Measurements from ENCODE around the gene FBXL16. TPM values are rescaled to one million over a fixed set of nuclear protein-coding genes. Genes with fewer than 3 reads are reported as not detected.
"Not testable (repeated sequence)": the region's sequence is repeated elsewhere in the genome, so short reads cannot be mapped to it uniquely, and the experiment has no call there.

The FBXL16 gene
- total RNA-seq, 1 experiment from 2014 or later: 1.1 TPM

DNA sequence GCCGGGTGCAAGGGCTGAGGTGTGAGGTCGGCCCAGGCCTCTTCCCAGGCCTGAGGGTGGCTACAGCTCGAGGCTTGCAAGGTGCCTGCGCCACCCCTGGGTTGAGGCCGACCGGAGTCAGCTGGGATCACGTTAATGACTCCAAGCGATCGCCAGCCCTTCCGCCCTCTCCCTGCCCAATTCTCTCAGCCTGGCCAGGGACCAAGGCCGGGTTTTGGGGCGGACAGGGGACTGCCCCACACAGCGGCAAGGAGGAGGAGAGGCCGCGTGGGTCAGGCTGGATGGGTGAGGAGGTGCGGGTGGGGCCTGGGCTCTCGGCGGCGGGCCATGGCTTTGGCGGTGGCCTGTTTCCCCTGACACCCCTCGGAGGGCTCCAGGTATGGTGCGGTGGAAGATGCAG lies 12.2 kb downstream of the FBXL16 start:
- H3K27ac ChIP-seq (ENCODE audit: low read depth, low read length, poor library complexity, severe bottlenecking): no peak overlapping the region
- POLR2A ChIA-PET (ENCODE audit: low non-redundant PET): no interaction called here
- DNase-seq (ENCODE audit: low spot score): no peak
- no TSS peak for BruUV-seq (replicated peaks)
- H3K9me3 ChIP-seq (ENCODE audit: low read depth, low read length, poor library complexity, severe bottlenecking): no peaks in the 10 kb centered on the region
- H3K4me1 ChIP-seq (ENCODE audit: insufficient read depth, low read length, poor library complexity, severe bottlenecking): peaks cover 22% of the 10 kb centered on the region
- H3K4me3 ChIP-seq (ENCODE audit: low read depth, low read length, poor library complexity, severe bottlenecking): no peak overlapping the region
- peaks cover 38% of the 10 kb centered on the region for H3K27me3 ChIP-seq (replicated peaks; ENCODE audit: insufficient read depth, low read depth, low read length, poor library complexity)
- TF ChIP-seq CTCF (conservative IDR thresholded peaks at IDR 0.05; ENCODE audit: low read depth, low read length): no peak
- no peak for TF ChIP-seq EZH2 (IDR thresholded peaks at IDR 0.05; ENCODE audit: borderline replicate concordance, low read depth, low read length, poor library complexity, severe bottlenecking)
- CTCF ChIA-PET: interaction anchor here (1.4 kb wide), 1 partner anchor 19 kb away, joined by 3 read pairs; no protein-coding TSS in a partner anchor
- intact Hi-C loops (cut with micrococcal nuclease; ENCODE audit: unreplicated experiment): no loop called here
- no peaks in the 10 kb centered on the region for H3K36me3 ChIP-seq (ENCODE audit: insufficient read depth, low read length, poor library complexity, severe bottlenecking)

- Histone ChIP-seq H3K4me1 (ENCODE audit: insufficient read depth, low read length, poor library complexity, severe bottlenecking) (peaks cover 22% of the 10 kb centered on the region), H3K27me3 (replicated peaks; ENCODE audit: insufficient read depth, low read depth, low read length, poor library complexity) (peaks cover 36% of the 10 kb centered on the region), H3K36me3 (ENCODE audit: insufficient read depth, low read length, poor library complexity, severe bottlenecking) (no peaks in the 10 kb centered on the region), H3K4me3 (ENCODE audit: low read depth, low read length, poor library complexity, severe bottlenecking) (no peak overlapping the region), H3K27ac (ENCODE audit: low read depth, low read length, poor library complexity, severe bottlenecking) (no peak overlapping the region), H3K9me3 (ENCODE audit: low read depth, low read length, poor library complexity, severe bottlenecking) (no peaks in the 10 kb centered on the region)
- intact Hi-C loops (cut with micrococcal nuclease; ENCODE audit: unreplicated experiment): no loop called here
- BruUV-seq (replicated peaks): no TSS peak
- TF ChIP-seq EZH2 (IDR thresholded peaks at IDR 0.05; ENCODE audit: borderline replicate concordance, low read depth, low read length, poor library complexity, severe bottlenecking): no peak
- TF ChIP-seq CTCF (conservative IDR thresholded peaks at IDR 0.05; ENCODE audit: low read depth, low read length): no peak
- no peak for DNase-seq (ENCODE audit: low spot score)
- ChIA-PET POLR2A (ENCODE audit: low non-redundant PET) (no interaction called here), CTCF (no interaction called here)
Observed at GRCh38 chr16:692356-693108, 13.1 kb downstream of the FBXL16 start.

DNA sequence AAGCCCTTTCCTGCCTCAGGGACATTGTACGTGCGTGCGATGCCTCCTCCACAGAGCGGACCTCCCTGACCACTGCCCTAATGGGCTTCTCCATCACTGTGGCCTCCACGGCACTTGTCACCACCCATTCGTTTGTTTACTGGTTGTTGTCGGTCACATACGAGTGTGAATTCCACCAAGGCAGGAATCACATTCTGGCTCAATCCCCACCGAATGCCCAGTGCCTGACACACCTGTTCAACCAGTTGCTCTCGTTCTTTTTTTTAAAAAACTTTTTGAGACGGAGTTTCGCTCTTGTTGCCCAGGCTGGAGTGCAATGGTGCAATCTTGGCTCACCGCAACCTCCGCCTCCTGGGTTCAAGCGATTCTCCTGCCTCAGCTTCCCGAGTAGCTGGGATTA lies 14.4 kb downstream of the FBXL16 start:
- H3K4me3 ChIP-seq (ENCODE audit: low read depth, low read length, poor library complexity, severe bottlenecking); intact Hi-C loops (cut with micrococcal nuclease; ENCODE audit: unreplicated experiment); CTCF ChIA-PET; POLR2A ChIA-PET (ENCODE audit: low non-redundant PET); H3K27ac ChIP-seq (ENCODE audit: low read depth, low read length, poor library complexity, severe bottlenecking); BruUV-seq (replicated peaks); H3K9me3 ChIP-seq (ENCODE audit: low read depth, low read length, poor library complexity, severe bottlenecking); H3K36me3 ChIP-seq (ENCODE audit: insufficient read depth, low read length, poor library complexity, severe bottlenecking); DNase-seq (ENCODE audit: low spot score): not testable (repeated sequence)
- Histone ChIP-seq H3K4me1 (ENCODE audit: insufficient read depth, low read length, poor library complexity, severe bottlenecking) (peaks cover 22% of the 10 kb centered on the region), H3K27me3 (replicated peaks; ENCODE audit: insufficient read depth, low read depth, low read length, poor library complexity) (peaks cover 34% of the 10 kb centered on the region)

Measured in A673 (cell line).